HCT116 (cell line): Measurements from ENCODE around the gene GNPDA2.

Experiments
- CEBPB ChIP-seq: IDR thresholded peaks from 2 replicates; pipeline ENCODE4 v1.6.1; 2012; ENCODE audit warnings: low read depth
- EZH2phosphoT487 ChIP-seq: fragments of 200-600 bp; IDR thresholded peaks from 2 replicates; pipeline ENCODE4 v1.6.1; 2018; ENCODE audit warnings: antibody characterized with exemption, borderline replicate concordance
- JUND ChIP-seq: IDR thresholded peaks from 2 replicates; pipeline ENCODE4 v1.6.1; 2012
- MAX ChIP-seq: IDR thresholded peaks from 2 replicates; pipeline ENCODE4 v1.6.1; 2012
- POLR2A ChIP-seq: IDR thresholded peaks from 2 replicates; pipeline ENCODE4 v1.7.0; 2011; ENCODE audit warnings: borderline replicate concordance; ENCODE audit not compliant: insufficient read depth, insufficient read length; ENCODE audit errors: extremely low read depth
- POLR2AphosphoS5 ChIP-seq: IDR thresholded peaks from 2 replicates; pipeline ENCODE4 v1.6.1; 2011; ENCODE audit warnings: mild to moderate bottlenecking, low read depth, low read length, moderate library complexity
- RAD21 ChIP-seq: IDR thresholded peaks from 2 replicates; pipeline ENCODE4 v1.6.1; 2012; ENCODE audit warnings: low read depth, mild to moderate bottlenecking
- SP1 ChIP-seq: IDR thresholded peaks from 2 replicates; pipeline ENCODE4 v1.6.1; 2012; ENCODE audit warnings: low read depth
- TCF7L2 ChIP-seq: IDR thresholded peaks from 2 replicates; pipeline ENCODE4 v1.7.0; 2011; ENCODE audit warnings: borderline replicate concordance, inconsistent platforms; ENCODE audit not compliant: insufficient read depth, insufficient read length; ENCODE audit errors: extremely low read depth
- TF ChIP-seq, protein P1 (sequence below): IDR thresholded peaks from 2 replicates; pipeline ENCODE4 v1.6.1; 2012
- TF ChIP-seq, protein P2 (sequence below), 3 experiments: fragments of 200-600 bp in 1 of 3; sonication (generic) in 1 of 3; IDR thresholded peaks in 2 of 3; conservative IDR thresholded peaks in 1 of 3; 2 replicates each; pipeline ENCODE4 v1.5.1; 2012 to 2017; ENCODE audit warnings: low read depth in 2 of 3, low read length in 2 of 3, antibody characterized with exemption in 1 of 3, borderline replicate concordance in 1 of 3, control low read depth in 1 of 3, mild to moderate bottlenecking in 1 of 3, mixed read lengths in 1 of 3, mixed run types in 1 of 3, moderate library complexity in 1 of 3; ENCODE audit not compliant: insufficient read depth in 1 of 3
- TF ChIP-seq, protein P3 (sequence below): IDR thresholded peaks from 2 replicates; pipeline ENCODE4 v1.6.1; 2012; ENCODE audit warnings: low read depth

GRCh38 chr4:44727471-44727870 is 1.1 kb upstream of the GNPDA2 start:
- TF ChIP-seq, protein P1, sequence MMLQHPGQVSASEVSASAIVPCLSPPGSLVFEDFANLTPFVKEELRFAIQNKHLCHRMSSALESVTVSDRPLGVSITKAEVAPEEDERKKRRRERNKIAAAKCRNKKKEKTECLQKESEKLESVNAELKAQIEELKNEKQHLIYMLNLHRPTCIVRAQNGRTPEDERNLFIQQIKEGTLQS: no peak
- TF ChIP-seq, protein P2, sequence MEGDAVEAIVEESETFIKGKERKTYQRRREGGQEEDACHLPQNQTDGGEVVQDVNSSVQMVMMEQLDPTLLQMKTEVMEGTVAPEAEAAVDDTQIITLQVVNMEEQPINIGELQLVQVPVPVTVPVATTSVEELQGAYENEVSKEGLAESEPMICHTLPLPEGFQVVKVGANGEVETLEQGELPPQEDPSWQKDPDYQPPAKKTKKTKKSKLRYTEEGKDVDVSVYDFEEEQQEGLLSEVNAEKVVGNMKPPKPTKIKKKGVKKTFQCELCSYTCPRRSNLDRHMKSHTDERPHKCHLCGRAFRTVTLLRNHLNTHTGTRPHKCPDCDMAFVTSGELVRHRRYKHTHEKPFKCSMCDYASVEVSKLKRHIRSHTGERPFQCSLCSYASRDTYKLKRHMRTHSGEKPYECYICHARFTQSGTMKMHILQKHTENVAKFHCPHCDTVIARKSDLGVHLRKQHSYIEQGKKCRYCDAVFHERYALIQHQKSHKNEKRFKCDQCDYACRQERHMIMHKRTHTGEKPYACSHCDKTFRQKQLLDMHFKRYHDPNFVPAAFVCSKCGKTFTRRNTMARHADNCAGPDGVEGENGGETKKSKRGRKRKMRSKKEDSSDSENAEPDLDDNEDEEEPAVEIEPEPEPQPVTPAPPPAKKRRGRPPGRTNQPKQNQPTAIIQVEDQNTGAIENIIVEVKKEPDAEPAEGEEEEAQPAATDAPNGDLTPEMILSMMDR (IDR thresholded peaks at IDR 0.05 in 2 of 3, conservative IDR thresholded peaks at IDR 0.05 in 1 of 3; ENCODE audit: borderline replicate concordance in 1 of 3, insufficient read depth in 1 of 3, low read depth in 2 of 3, low read length in 2 of 3): no peak
- TF ChIP-seq SP1 (no peak), POLR2A (no peak), JUND (no peak), EZH2phosphoT487 (no peak), POLR2AphosphoS5 (no peak), MAX (no peak), TCF7L2 (no peak), RAD21 (no peak), CEBPB (no peak)
- TF ChIP-seq, protein P3, sequence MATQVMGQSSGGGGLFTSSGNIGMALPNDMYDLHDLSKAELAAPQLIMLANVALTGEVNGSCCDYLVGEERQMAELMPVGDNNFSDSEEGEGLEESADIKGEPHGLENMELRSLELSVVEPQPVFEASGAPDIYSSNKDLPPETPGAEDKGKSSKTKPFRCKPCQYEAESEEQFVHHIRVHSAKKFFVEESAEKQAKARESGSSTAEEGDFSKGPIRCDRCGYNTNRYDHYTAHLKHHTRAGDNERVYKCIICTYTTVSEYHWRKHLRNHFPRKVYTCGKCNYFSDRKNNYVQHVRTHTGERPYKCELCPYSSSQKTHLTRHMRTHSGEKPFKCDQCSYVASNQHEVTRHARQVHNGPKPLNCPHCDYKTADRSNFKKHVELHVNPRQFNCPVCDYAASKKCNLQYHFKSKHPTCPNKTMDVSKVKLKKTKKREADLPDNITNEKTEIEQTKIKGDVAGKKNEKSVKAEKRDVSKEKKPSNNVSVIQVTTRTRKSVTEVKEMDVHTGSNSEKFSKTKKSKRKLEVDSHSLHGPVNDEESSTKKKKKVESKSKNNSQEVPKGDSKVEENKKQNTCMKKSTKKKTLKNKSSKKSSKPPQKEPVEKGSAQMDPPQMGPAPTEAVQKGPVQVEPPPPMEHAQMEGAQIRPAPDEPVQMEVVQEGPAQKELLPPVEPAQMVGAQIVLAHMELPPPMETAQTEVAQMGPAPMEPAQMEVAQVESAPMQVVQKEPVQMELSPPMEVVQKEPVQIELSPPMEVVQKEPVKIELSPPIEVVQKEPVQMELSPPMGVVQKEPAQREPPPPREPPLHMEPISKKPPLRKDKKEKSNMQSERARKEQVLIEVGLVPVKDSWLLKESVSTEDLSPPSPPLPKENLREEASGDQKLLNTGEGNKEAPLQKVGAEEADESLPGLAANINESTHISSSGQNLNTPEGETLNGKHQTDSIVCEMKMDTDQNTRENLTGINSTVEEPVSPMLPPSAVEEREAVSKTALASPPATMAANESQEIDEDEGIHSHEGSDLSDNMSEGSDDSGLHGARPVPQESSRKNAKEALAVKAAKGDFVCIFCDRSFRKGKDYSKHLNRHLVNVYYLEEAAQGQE: no peak
